ENCODE measurements around the gene LHX8. TPM values are rescaled to one million over a fixed set of nuclear protein-coding genes. Genes with fewer than 3 reads are reported as not detected.
"Not testable (repeated sequence)": the region's sequence is repeated elsewhere in the genome, so short reads cannot be mapped to it uniquely, and the experiment has no call there.

LHX8 gene
- polyA plus RNA-seq, 1 experiment = not detected

DNA sequence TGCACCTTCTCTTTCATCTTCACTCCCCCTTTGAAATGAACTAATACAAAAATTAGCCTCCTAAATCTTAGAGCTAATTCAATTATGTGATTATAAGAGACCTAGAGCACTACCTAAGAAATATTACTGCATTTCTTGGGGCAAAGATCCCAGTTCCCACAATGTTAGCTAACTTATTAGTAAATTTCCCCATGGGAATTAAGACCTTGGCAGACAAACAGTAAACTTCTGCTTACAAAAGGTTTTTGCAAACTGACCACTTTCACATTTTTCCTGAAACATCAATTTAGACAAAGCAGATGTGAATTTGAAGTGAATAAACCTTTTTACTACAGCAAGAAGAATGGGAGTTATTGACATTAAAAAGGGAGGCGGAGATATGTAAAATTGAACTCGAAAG, 34.6 kb upstream of the LHX8 start:
- Histone ChIP-seq H3K27me3 (ENCODE audit: control insufficient read depth, insufficient read depth, low read length) (no peaks in the 10 kb centered on the region), H3K9me3 (ENCODE audit: control insufficient read depth, insufficient read depth, low read length) (no peaks in the 10 kb centered on the region), H3K27ac (ENCODE audit: low read depth, low read length) (no peak overlapping the region), H3K4me3 (ENCODE audit: low read depth, low read length) (no peak overlapping the region)
- TF ChIP-seq, protein P1, sequence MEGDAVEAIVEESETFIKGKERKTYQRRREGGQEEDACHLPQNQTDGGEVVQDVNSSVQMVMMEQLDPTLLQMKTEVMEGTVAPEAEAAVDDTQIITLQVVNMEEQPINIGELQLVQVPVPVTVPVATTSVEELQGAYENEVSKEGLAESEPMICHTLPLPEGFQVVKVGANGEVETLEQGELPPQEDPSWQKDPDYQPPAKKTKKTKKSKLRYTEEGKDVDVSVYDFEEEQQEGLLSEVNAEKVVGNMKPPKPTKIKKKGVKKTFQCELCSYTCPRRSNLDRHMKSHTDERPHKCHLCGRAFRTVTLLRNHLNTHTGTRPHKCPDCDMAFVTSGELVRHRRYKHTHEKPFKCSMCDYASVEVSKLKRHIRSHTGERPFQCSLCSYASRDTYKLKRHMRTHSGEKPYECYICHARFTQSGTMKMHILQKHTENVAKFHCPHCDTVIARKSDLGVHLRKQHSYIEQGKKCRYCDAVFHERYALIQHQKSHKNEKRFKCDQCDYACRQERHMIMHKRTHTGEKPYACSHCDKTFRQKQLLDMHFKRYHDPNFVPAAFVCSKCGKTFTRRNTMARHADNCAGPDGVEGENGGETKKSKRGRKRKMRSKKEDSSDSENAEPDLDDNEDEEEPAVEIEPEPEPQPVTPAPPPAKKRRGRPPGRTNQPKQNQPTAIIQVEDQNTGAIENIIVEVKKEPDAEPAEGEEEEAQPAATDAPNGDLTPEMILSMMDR (IDR thresholded peaks at IDR 0.05; ENCODE audit: low read depth, low read length) = no peak
- ChIA-PET POLR2A (no interaction called here), CTCF (no interaction called here)
- no peak for DNase-seq (ENCODE audit: low read depth, low spot score)

DNA sequence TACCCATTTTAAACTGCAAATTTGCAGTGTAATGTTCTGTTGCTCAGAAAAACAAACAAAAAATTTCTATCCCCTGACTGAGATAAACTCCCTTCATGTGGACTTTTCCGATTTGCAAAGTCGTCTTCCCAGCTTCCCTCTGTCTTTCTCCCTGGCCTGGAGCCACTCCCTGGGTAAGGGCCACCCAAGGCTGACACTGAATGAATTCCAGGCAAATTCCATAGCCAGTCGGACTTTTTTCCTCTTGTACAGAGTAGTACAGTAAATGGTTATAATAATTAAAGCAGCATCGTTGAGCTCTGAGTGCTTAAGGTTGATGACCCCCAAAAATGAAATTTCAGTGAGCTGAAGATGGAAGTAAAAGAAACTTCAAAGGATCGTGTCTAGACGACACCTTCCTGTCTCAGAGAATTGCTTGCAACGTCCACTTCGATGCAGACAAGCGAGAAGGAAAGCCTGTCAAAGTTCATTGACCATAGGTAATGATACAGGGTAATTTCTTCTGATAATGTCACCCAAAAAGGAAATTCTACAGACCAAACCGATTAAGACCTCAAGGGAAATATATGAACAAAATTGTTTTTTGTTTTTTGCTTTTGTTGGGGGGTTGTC, 33.6 kb upstream of the LHX8 start:
- H3K27ac ChIP-seq (ENCODE audit: low read depth, low read length) = no peak overlapping the region
- DNase-seq (ENCODE audit: low read depth, low spot score) = no peak
- no peak overlapping the region for H3K4me3 ChIP-seq (ENCODE audit: low read depth, low read length)
- CTCF ChIA-PET = no interaction called here
- TF ChIP-seq, protein P1 (IDR thresholded peaks at IDR 0.05; ENCODE audit: low read depth, low read length) = no peak
- POLR2A ChIA-PET = no interaction called here
- no peaks in the 10 kb centered on the region; the same call in 1 of the 2 replicates for H3K9me3 ChIP-seq (ENCODE audit: control insufficient read depth, insufficient read depth, low read length)
- no peaks in the 10 kb centered on the region for H3K27me3 ChIP-seq (ENCODE audit: control insufficient read depth, insufficient read depth, low read length)

DNA sequence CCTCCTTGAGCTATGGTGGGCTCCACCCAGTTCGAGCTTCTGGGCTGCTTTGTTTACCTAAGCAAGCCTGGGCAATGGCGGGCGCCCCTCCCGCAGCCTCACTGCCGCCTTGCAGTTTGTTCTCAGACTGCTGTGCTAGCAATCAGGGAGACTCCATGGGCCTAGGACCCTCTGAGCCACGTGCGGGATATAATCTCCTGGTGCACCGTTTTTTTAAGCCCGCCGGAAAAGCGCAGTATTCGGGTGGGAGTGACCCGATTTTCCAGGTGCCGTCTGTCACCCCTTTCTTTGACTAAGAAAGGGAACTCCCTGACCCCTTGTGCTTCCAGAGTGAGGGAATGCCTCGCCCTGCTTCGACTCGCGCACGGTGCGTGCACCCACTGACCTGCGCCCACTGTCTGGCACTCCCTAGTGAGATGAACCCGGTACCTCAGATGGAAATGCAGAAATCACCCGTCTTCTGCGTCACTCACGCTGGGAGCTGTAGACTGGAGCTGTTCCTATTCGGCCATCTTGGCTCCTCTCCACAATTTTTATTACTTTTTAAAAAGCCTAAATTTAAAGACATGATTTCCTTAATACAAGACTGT, 21.7 kb upstream of the LHX8 start:
- H3K4me3 ChIP-seq (ENCODE audit: low read depth, low read length); H3K9me3 ChIP-seq (ENCODE audit: control insufficient read depth, insufficient read depth, low read length); H3K27me3 ChIP-seq (ENCODE audit: control insufficient read depth, insufficient read depth, low read length); H3K27ac ChIP-seq (ENCODE audit: low read depth, low read length); CTCF ChIA-PET; DNase-seq (ENCODE audit: low read depth, low spot score); POLR2A ChIA-PET: not testable (repeated sequence)

DNA sequence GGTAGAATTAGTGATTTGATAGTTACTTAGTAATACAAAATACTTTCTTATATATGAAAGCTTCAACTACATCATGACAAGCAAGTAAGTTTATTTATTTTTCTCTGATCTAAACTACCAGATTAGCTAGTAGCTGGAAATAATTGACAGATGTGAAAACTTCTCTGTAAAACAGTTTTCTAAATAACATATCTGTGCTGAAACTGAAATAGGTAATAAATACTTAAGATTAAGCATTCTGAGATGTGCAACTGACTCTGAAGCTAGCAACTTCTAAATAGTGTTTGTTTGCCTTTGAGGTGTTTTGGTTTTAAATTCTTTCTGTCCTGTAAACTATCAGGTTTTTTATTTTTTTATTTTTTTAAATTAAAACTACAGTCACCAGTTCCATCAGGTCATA, 18.5 kb upstream of the LHX8 start:
- CTCF ChIA-PET = no interaction called here

DNA sequence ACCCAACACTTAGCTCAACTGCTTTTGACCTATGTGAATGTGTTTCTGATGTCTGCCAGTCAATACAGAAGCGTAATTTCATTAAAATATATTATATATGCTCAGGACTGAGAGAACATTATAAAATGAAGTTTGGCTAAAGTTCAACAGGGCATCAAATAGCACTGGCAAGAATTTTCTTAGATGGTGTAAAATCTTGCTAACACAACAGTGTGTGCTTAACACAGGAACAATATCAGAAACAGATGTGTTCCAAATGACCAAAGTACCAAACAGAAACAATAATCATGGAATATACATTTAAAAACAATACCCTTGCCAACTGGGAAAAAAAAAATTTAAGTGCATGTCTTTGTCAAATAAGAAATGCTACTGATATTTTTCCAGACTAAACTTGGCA, 10.4 kb upstream of the LHX8 start:
- H3K4me3 ChIP-seq (ENCODE audit: low read depth, low read length) = no peak overlapping the region
- TF ChIP-seq, protein P1 (IDR thresholded peaks at IDR 0.05; ENCODE audit: low read depth, low read length) = no peak
- peaks cover 11% of the 10 kb centered on the region; the same call in 1 of the 2 replicates for H3K9me3 ChIP-seq (ENCODE audit: control insufficient read depth, insufficient read depth, low read length)
- no peak for DNase-seq (ENCODE audit: low read depth, low spot score)
- no peak overlapping the region for H3K27ac ChIP-seq (ENCODE audit: low read depth, low read length)
- POLR2A ChIA-PET = no interaction called here
- H3K27me3 ChIP-seq (ENCODE audit: control insufficient read depth, insufficient read depth, low read length) = peaks cover 32% of the 10 kb centered on the region
- CTCF ChIA-PET = no interaction called here

More for the DNA sequence above, 18.5 kb upstream of the LHX8 start:
- no peak for DNase-seq (ENCODE audit: low read depth, low spot score)
- no peak overlapping the region for H3K4me3 ChIP-seq (ENCODE audit: low read depth, low read length)
- no peak overlapping the region for H3K27ac ChIP-seq (ENCODE audit: low read depth, low read length)
- H3K27me3 ChIP-seq (ENCODE audit: control insufficient read depth, insufficient read depth, low read length) = no peaks in the 10 kb centered on the region
- POLR2A ChIA-PET = no interaction called here
- TF ChIP-seq, protein P1 (IDR thresholded peaks at IDR 0.05; ENCODE audit: low read depth, low read length) = no peak
- H3K9me3 ChIP-seq (ENCODE audit: control insufficient read depth, insufficient read depth, low read length) = no peaks in the 10 kb centered on the region

All from AG04450 (cell line).